CD14-positive monocyte (primary cell): ENCODE measurements around the gene UTS2B. TPM values are rescaled to one million over a fixed set of nuclear protein-coding genes. Genes with fewer than 3 reads are reported as not detected.

Experiments
- DNase-seq, 3 donors: peaks; one replicate each; pipeline ENCODE4 v3.0.0-alpha.2; 2011 to 2022
- H2AFZ ChIP-seq: 2 replicates; pipeline ENCODE4 v1.6.0; 2012; ENCODE audit warnings: mild to moderate bottlenecking, low read depth, low read length, inconsistent platforms; ENCODE audit not compliant: insufficient read depth, poor library complexity, severe bottlenecking
- H3K27ac ChIP-seq, 2 donors: 1 replicate in 1 of 2; 2 replicates in 1 of 2; pipeline ENCODE4 v1.5.1; 2012 to 2013; ENCODE audit warnings: low read length in 2 of 2, control low read depth in 1 of 2, inconsistent platforms in 1 of 2, low read depth in 1 of 2, mild to moderate bottlenecking in 1 of 2
- H3K27me3 ChIP-seq, 2 donors: one replicate each; pipeline versions ENCODE4 v1.6.0 to v1.6.1; 2011 to 2013; ENCODE audit warnings: low read length in 2 of 2; ENCODE audit not compliant: control insufficient read depth in 2 of 2, insufficient read depth in 2 of 2
- H3K36me3 ChIP-seq, 2 donors: replicated peaks in 1 of 2; 1 replicate in 1 of 2; 2 replicates in 1 of 2; pipeline versions ENCODE4 v1.5.1 to v1.6.1; 2012 to 2013; ENCODE audit warnings: low read length in 2 of 2, control low read depth in 1 of 2, inconsistent platforms in 1 of 2, mild to moderate bottlenecking in 1 of 2; ENCODE audit not compliant: insufficient read depth in 2 of 2, control insufficient read depth in 1 of 2
- H3K4me1 ChIP-seq, 2 donors: 1 replicate in 1 of 2; 2 replicates in 1 of 2; pipeline versions ENCODE4 v1.5.1 to v1.6.1; 2012 to 2013; ENCODE audit warnings: low read length in 2 of 2, control low read depth in 1 of 2, inconsistent platforms in 1 of 2, mild to moderate bottlenecking in 1 of 2, moderate library complexity in 1 of 2; ENCODE audit not compliant: insufficient read depth in 2 of 2, control insufficient read depth in 1 of 2
- H3K4me2 ChIP-seq: replicated peaks from 2 replicates; pipeline ENCODE3; 2012; ENCODE audit warnings: low read length, moderate library complexity, mild to moderate bottlenecking; ENCODE audit not compliant: poor library complexity, severe bottlenecking; ENCODE audit errors: extremely low read depth
- H3K4me3 ChIP-seq, 3 experiments: fragments of 200-600 bp in 1 of 3; sonication (generic) in 1 of 3; replicated peaks in 1 of 3; 1 replicate in 2 of 3; 2 replicates in 1 of 3; pipeline ENCODE4 v1.5.1; 2011 to 2013; ENCODE audit warnings: low read length in 3 of 3, mild to moderate bottlenecking in 3 of 3, control low read depth in 2 of 3, low read depth in 2 of 3, inconsistent platforms in 1 of 3, moderate library complexity in 1 of 3
- H3K79me2 ChIP-seq: 2 replicates; pipeline ENCODE4 v1.6.0; 2012; ENCODE audit warnings: mild to moderate bottlenecking, control low read depth, inconsistent platforms, low read length, moderate library complexity; ENCODE audit not compliant: insufficient read depth
- H3K9ac ChIP-seq: 2 replicates; pipeline ENCODE4 v1.6.0; 2017; ENCODE audit warnings: low read length, mild to moderate bottlenecking; ENCODE audit not compliant: insufficient read depth, poor library complexity, severe bottlenecking
- H3K9me3 ChIP-seq, 2 donors: replicated peaks in 1 of 2; 1 replicate in 1 of 2; 2 replicates in 1 of 2; pipeline versions ENCODE4 v1.5.1 to v1.6.1; 2012 to 2013; ENCODE audit warnings: low read length in 2 of 2, control low read depth in 1 of 2; ENCODE audit not compliant: control insufficient read depth in 1 of 2, insufficient read depth in 1 of 2
- H4K20me1 ChIP-seq: 2 replicates; pipeline ENCODE4 v1.6.0; 2012; ENCODE audit warnings: mild to moderate bottlenecking, low read length, control low read depth, moderate library complexity; ENCODE audit not compliant: insufficient read depth
- H3K27ac Mint-ChIP-seq, 7 donors: one replicate each; pipeline ENCODE4 v1.8.0; 2020; ENCODE audit warnings: mild to moderate bottlenecking in 7 of 7, mixed read lengths in 7 of 7, moderate library complexity in 6 of 7, inconsistent platforms in 2 of 7
- H3K27me3 Mint-ChIP-seq, 3 donors: one replicate each; pipeline ENCODE4 v1.8.0; 2021 to 2022; ENCODE audit warnings: low read depth in 3 of 3, mild to moderate bottlenecking in 3 of 3, mixed read lengths in 3 of 3, moderate library complexity in 3 of 3, inconsistent platforms in 1 of 3
- H3K36me3 Mint-ChIP-seq, 2 donors: one replicate each; pipeline ENCODE4 v1.8.0; 2020; ENCODE audit warnings: mixed read lengths in 2 of 2, inconsistent platforms in 1 of 2, mild to moderate bottlenecking in 1 of 2
- H3K4me1 Mint-ChIP-seq: one replicate; pipeline ENCODE4 v1.8.0; 2020; ENCODE audit warnings: mild to moderate bottlenecking, mixed read lengths
- H3K4me3 Mint-ChIP-seq, 2 donors: one replicate each; pipeline ENCODE4 v1.8.0; 2020; ENCODE audit warnings: mild to moderate bottlenecking in 2 of 2, mixed read lengths in 2 of 2, moderate library complexity in 1 of 2
- H3K9me3 Mint-ChIP-seq, 7 donors: one replicate each; pipeline ENCODE4 v1.8.0; 2020 to 2022; ENCODE audit warnings: mixed read lengths in 7 of 7, mild to moderate bottlenecking in 6 of 7, moderate library complexity in 6 of 7, inconsistent platforms in 2 of 7
- WGBS: methylation state at CpG from one replicate; pipeline ENCODE4 v1.1.5; 2013; ENCODE audit warnings: missing lambda C conversion rate; ENCODE audit not compliant: insufficient coverage; 5-methylcytosine and 5-hydroxymethylcytosine counted together
- intact Hi-C, 2 donors: fragments of 100-400 bp; cut with micrococcal nuclease; formaldehyde crosslinking; loops; one replicate each; pipeline versions ENCODE4 v1.15.0 to v1.15.1; 2023
- polyA minus RNA-seq: library from RNA; depleted of rRNA, polyadenylated mRNA; stranded (reverse); fragments of >200 nt; gene quantifications from 2 replicates; pipeline ENCODE4 v1.2.3, GENCODE V29; 2012
- polyA plus RNA-seq, 3 donors: library from polyadenylated mRNA; depleted of rRNA in 1 of 3; unstranded in 2 of 3; stranded (reverse) in 1 of 3; fragments of 300-500 nt in 2 of 3; fragments of >200 nt in 1 of 3; fragmentation: Illumina TruSeq in 2 of 3; gene quantifications; 1 replicate in 2 of 3; 2 replicates in 1 of 3; pipeline ENCODE4 v1.2.3, GENCODE V29; 2012 to 2021
- total RNA-seq, 12 experiments: library from RNA in 1 of 12; stranded (reverse) in 1 of 12; fragments of 120-200 nt in 1 of 12; gene quantifications; one replicate each; pipeline ENCODE4 v1.2.4 and lab custom pipeline; 2013 to 2026; ENCODE audit warnings: mixed read lengths in 6 of 12, inconsistent platforms in 1 of 12
- TF ChIP-seq, protein P1 (sequence below): fragments of 200-600 bp; IDR thresholded peaks from one replicate; pipeline ENCODE4 v1.8.0; 2022; ENCODE audit warnings: antibody characterized with exemption, mild to moderate bottlenecking

The UTS2B gene, protein sequence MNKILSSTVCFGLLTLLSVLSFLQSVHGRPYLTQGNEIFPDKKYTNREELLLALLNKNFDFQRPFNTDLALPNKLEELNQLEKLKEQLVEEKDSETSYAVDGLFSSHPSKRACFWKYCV
- total RNA-seq (2013): 0.10 TPM
- not detected for polyA plus RNA-seq
- 0.72 TPM in 1 of 2 replicates, not detected in the other for polyA minus RNA-seq
- 0 to 1.7 (median 0.11) reads per million in 11 experiments for total RNA-seq (lab: John Stamatoyannopoulos, UW)

DNA sequence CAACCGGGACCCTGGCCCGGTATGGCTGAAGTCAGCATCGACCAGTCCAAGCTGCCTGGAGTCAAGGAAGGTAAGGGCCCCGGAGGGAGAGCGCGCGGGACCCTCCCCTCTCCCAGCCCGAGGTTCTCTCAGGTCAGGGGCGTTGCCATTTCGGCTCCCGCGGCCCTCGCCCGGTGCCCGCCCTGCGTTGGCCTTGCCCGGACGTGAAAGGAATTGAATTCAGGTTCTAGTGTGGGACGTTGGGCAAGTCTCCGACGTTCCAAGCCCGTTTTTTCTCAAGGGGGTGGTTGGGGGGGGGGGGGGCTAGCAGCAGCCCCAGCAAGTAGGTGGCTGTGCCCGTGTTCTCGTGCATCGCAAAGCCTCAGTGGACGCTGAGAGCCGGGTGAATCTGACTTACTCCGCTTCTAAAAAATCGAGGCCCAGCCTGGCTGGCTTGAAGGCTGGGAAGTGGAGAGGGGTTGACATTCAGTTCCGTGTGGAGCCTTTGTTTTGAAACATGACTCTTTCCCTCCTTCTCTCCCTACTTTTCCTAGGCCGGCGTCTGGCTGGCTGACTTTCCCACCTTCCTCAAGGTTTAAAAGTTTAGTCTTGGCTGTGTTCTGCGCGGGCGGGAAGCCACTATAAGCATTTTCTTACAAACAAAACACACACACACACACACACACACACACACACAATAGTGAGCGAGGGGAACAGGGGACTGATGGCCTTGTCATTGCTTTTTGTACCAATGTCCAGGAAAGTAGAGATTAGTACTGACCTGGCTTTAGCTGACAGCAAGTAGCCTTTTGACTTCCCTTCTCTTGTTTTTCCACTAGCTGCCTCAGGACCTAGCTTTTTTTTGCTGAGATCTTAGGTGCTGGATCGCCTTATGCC lies at the start of gene UTS2B:
UTS2B (minus strand) TSS at position 873 of the 876 bp plus-strand sequence. CDS start 48,337 bp downstream, outside the sequence.
- H3K27ac ChIP-seq: peak within 1 kb of the TSS; percentile 48 to 82
- peaks cover 39% of the 10 kb centered on the region for H3K79me2 ChIP-seq
- peak within 1 kb of the TSS; percentile 94 for H2AFZ ChIP-seq
- H3K36me3 Mint-ChIP-seq: peaks cover 0 to 4% of the 10 kb centered on the region in 2 donors
- H3K4me2 ChIP-seq: peak within 1 kb of the TSS; percentile 83
- TF ChIP-seq, protein P1, sequence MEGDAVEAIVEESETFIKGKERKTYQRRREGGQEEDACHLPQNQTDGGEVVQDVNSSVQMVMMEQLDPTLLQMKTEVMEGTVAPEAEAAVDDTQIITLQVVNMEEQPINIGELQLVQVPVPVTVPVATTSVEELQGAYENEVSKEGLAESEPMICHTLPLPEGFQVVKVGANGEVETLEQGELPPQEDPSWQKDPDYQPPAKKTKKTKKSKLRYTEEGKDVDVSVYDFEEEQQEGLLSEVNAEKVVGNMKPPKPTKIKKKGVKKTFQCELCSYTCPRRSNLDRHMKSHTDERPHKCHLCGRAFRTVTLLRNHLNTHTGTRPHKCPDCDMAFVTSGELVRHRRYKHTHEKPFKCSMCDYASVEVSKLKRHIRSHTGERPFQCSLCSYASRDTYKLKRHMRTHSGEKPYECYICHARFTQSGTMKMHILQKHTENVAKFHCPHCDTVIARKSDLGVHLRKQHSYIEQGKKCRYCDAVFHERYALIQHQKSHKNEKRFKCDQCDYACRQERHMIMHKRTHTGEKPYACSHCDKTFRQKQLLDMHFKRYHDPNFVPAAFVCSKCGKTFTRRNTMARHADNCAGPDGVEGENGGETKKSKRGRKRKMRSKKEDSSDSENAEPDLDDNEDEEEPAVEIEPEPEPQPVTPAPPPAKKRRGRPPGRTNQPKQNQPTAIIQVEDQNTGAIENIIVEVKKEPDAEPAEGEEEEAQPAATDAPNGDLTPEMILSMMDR: no peak
- H4K20me1 ChIP-seq: peaks cover 4% of the 10 kb centered on the region
- peaks cover 38% of the 10 kb centered on the region for H3K4me1 Mint-ChIP-seq
- peak within 1 kb of the TSS; percentile 77 to 98 (median 88) for H3K4me3 ChIP-seq
- H3K36me3 ChIP-seq: no peaks in the 10 kb centered on the region
- H3K9me3 Mint-ChIP-seq: peaks cover 0 to 3% (median 0%) of the 10 kb centered on the region in 7 donors
- DNase-seq: peak in 2 of 3 donors; percentile 12 to 18
- H3K27me3 ChIP-seq: no peaks in the 10 kb centered on the region
- H3K4me1 ChIP-seq: peaks cover 16 to 38% of the 10 kb centered on the region in 2 donors
- intact Hi-C loops: no loop called here
- peak within 1 kb of the TSS; percentile 84 to 92 for H3K4me3 Mint-ChIP-seq
- WGBS: 9% methylated on average over 18 of the region's 37 CpGs
- peak within 1 kb of the TSS; percentile 89 for H3K9ac ChIP-seq
- no peaks in the 10 kb centered on the region for H3K9me3 ChIP-seq
- H3K27ac Mint-ChIP-seq: peak within 1 kb of the TSS; percentile 25 to 89 (median 69)
- peaks cover 10 to 23% (median 14%) of the 10 kb centered on the region in 3 donors for H3K27me3 Mint-ChIP-seq

DNA sequence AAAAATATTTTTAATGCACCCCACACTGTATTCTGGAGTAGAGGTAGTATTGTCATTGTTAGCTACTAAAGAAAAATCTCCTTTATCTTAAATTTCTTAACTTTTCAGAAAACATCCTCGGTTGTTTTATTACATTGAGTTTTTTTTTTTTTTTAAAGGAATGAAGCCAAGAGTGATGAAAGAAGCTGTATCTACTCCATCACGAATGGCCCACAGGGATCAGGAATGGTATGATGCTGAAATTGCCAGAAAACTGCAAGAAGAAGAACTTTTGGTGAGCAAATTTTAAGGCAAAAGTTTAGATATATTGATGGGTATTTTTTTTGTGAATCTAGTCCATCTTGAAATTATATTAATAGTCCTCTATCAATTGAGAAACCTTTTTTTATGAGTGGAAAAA lies 49.7 kb upstream of the UTS2B start:
- no peaks in the 10 kb centered on the region for H3K27me3 Mint-ChIP-seq
- 100% methylated on average over 1 of the region's 2 CpGs for WGBS
- Histone ChIP-seq H3K4me1 (no peaks in the 10 kb centered on the region), H3K79me2 (no peaks in the 10 kb centered on the region), H3K4me3 (no peak overlapping the region), H3K4me2 (no peak overlapping the region), H4K20me1 (no peaks in the 10 kb centered on the region), H3K9me3 (no peaks in the 10 kb centered on the region), H3K27ac (no peak overlapping the region), H3K9ac (no peak overlapping the region), H3K36me3 (peaks cover 30 to 56% of the 10 kb centered on the region in 2 donors), H2AFZ (no peak overlapping the region), H3K27me3 (no peaks in the 10 kb centered on the region)
- DNase-seq: no peak
- H3K36me3 Mint-ChIP-seq: peaks cover 23 to 53% of the 10 kb centered on the region in 2 donors
- intact Hi-C loops: no loop called here
- no peak overlapping the region for H3K27ac Mint-ChIP-seq
- H3K4me1 Mint-ChIP-seq: peaks cover 2% of the 10 kb centered on the region
- no peak overlapping the region for H3K4me3 Mint-ChIP-seq
- H3K9me3 Mint-ChIP-seq: no peaks in the 10 kb centered on the region
- TF ChIP-seq, protein P1: no peak
